ENCODE data around the gene WASHC4. TPM values are rescaled to one million over a fixed set of nuclear protein-coding genes. Genes with fewer than 3 reads are reported as not detected.

The WASHC4 gene
- total and polyA plus RNA-seq, 8 donors: 8.9 to 33.0 (median 17.7) TPM

DNA sequence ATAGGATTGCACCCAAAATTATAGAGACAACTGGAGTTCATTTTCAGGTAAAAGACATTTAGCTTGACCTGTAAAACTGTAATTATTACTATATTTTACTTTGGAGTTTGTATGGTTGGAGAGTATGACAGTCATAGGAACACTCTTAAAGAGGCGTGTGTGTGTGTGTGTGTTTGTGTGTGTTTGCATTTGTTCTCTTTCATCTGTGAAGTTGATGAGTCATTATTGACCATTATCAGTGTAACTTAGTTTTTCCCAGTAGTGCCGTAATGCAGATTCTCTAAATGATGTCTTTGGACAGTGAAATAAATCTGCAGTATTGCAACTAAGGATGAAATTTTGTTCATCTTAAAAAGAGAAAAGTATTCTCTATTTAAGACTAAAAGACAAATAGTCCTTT lies 13.0 kb downstream of the WASHC4 start:
- no peak for DNase-seq
- intact Hi-C loops (cut with DNase I): no loop called here
- ATAC-seq: peak in 1 of 4 donors; percentile 37
- TF ChIP-seq, protein P1, sequence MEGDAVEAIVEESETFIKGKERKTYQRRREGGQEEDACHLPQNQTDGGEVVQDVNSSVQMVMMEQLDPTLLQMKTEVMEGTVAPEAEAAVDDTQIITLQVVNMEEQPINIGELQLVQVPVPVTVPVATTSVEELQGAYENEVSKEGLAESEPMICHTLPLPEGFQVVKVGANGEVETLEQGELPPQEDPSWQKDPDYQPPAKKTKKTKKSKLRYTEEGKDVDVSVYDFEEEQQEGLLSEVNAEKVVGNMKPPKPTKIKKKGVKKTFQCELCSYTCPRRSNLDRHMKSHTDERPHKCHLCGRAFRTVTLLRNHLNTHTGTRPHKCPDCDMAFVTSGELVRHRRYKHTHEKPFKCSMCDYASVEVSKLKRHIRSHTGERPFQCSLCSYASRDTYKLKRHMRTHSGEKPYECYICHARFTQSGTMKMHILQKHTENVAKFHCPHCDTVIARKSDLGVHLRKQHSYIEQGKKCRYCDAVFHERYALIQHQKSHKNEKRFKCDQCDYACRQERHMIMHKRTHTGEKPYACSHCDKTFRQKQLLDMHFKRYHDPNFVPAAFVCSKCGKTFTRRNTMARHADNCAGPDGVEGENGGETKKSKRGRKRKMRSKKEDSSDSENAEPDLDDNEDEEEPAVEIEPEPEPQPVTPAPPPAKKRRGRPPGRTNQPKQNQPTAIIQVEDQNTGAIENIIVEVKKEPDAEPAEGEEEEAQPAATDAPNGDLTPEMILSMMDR (IDR thresholded peaks at IDR 0.05): no peak
- FAIRE-seq: no peak
- H3K27ac ChIP-seq: no peak overlapping the region
- H3K27me3 ChIP-seq: no peaks in the 10 kb centered on the region
- WGBS, 2 donors: 79 to 89% methylated on average over 2 of the region's 2 CpGs
- H3K36me3 ChIP-seq: peaks cover 3 to 78% (median 32%) of the 10 kb centered on the region in 3 donors
- no peaks in the 10 kb centered on the region for H3K4me1 ChIP-seq
- H3K9me3 ChIP-seq: no peaks in the 10 kb centered on the region
- no peak overlapping the region for H3K4me3 ChIP-seq

DNA sequence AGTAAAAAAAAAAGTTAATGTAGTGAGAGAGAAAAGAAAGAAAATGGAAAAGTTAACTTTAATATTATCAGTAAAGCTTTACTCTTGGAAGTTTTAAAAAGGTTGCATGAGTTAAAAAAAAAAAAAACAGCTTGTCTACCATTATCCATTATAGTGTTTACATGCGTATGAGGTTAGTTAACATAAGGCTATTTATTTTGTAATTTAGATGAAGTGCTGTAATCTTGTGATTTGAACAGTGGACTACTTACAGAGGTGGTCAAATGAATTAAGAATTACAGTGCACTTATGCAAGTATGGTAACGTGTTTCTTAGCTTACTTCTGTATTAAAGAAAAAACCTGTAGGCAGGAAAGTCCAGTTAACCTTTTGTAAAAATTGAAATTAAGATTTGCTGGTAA lies 30.7 kb downstream of the WASHC4 start:
- intact Hi-C loops (cut with DNase I): no loop called here
- no peak overlapping the region for H3K27ac ChIP-seq
- peaks cover 0 to 23% (median 0%) of the 10 kb centered on the region in 3 donors for H3K36me3 ChIP-seq
- H3K4me3 ChIP-seq: no peak overlapping the region
- TF ChIP-seq, protein P1 (IDR thresholded peaks at IDR 0.05): no peak
- DNase-seq (no peak), ATAC-seq (no peak), FAIRE-seq (peak; percentile 41)
- 71 to 78% methylated on average over 2 of the region's 2 CpGs for WGBS, 2 donors
- no peaks in the 10 kb centered on the region for H3K27me3 ChIP-seq
- H3K9me3 ChIP-seq: no peaks in the 10 kb centered on the region
- no peaks in the 10 kb centered on the region for H3K4me1 ChIP-seq

DNA sequence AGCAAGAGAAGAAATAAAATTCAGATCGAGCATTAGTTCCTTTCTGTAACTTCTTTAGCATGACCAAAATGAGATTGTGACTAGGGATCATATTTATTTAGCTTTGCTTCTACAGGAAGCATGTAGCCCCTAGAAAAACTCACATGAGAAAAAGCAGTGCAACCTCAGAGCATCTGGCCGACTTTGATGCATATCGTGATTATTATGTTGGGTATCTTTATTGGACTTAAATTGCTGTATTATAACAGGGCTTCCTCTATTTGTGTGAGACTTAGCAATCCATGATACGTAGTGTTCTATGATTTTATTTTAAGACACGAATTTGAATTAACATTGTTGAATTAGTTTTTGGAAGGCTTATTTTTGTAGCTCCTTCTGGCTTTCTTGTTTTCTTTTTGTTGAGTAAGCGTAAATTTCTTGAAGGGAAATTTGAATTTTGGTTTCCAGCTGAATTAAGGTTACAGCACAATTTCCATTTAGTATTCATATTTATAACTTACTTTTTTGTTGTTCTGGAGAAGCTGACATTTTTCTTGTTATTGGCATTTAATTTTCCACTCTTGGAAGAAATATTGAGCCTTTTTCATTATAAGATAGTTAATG lies 33.9 kb downstream of the WASHC4 start:
- ATAC-seq (no peak), DNase-seq (no peak), FAIRE-seq (no peak)
- TF ChIP-seq, protein P1 (IDR thresholded peaks at IDR 0.05): no peak
- intact Hi-C loops (cut with DNase I): no loop called here
- Histone ChIP-seq H3K4me3 (no peak overlapping the region), H3K27ac (no peak overlapping the region), H3K4me1 (no peaks in the 10 kb centered on the region), H3K9me3 (no peaks in the 10 kb centered on the region), H3K27me3 (no peaks in the 10 kb centered on the region), H3K36me3 (peaks cover 0 to 27% (median 0%) of the 10 kb centered on the region in 3 donors)
- WGBS, 2 donors: 83 to 85% methylated on average over 6 of the region's 6 CpGs

DNA sequence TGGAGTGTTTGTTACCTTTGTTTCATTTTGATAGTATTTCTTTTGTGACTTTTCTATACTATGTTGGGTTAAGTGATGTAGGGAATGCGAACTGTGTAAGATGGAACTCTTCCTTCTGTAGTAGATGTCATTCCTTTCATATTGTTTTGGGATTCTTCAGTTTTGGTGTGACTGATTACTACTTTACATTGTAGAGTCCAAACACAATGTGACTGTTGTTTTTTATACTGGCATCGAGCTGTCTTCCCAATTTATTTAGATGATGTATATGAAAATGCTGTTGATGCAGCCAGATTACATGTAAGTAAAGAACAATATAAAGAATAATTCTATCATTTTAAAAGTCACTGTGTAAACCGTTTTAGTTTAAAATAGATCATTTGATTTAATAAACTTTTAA lies 34.7 kb downstream of the WASHC4 start:
- FAIRE-seq (no peak), ATAC-seq (no peak), DNase-seq (no peak)
- intact Hi-C loops (cut with DNase I): no loop called here
- Histone ChIP-seq H3K4me1 (no peaks in the 10 kb centered on the region), H3K27me3 (no peaks in the 10 kb centered on the region), H3K27ac (no peak overlapping the region), H3K9me3 (no peaks in the 10 kb centered on the region), H3K4me3 (no peak overlapping the region), H3K36me3 (peaks cover 0 to 35% (median 3%) of the 10 kb centered on the region in 3 donors)
- 89 to 90% methylated on average over 3 of the region's 3 CpGs for WGBS, 2 donors
- TF ChIP-seq, protein P1 (IDR thresholded peaks at IDR 0.05): no peak

DNA sequence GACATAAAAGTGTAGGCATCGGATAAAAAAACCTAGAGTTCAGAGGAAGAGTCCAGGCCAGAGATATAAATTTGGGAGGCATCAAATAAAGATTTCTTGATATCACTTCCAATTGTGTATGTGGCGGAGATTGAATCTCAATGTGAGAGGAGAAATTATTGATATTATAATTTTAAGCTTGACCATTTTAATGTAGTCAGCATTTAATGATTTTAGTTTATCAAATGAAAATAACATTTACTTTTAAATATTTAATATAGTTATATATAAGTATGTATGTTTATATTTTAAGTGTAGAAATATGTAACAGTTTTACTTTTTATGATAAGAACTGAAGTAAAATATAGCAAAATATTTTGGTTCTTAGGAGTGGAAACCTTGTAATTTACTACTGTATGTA lies 48.7 kb downstream of the WASHC4 start:
- FAIRE-seq: peak; percentile 94
- WGBS, 2 donors: 96 to 98% methylated on average over 2 of the region's 2 CpGs
- H3K4me1 ChIP-seq: no peaks in the 10 kb centered on the region
- TF ChIP-seq, protein P1 (IDR thresholded peaks at IDR 0.05): no peak
- H3K36me3 ChIP-seq: peaks cover 0 to 42% (median 7%) of the 10 kb centered on the region in 3 donors
- no peak for DNase-seq
- H3K9me3 ChIP-seq: no peaks in the 10 kb centered on the region
- intact Hi-C loops (cut with DNase I): no loop called here
- no peak for ATAC-seq
- H3K27ac ChIP-seq: no peak overlapping the region
- no peaks in the 10 kb centered on the region for H3K27me3 ChIP-seq
- H3K4me3 ChIP-seq: no peak overlapping the region
